ENCODE results near the gene LYRM4.

DNA sequence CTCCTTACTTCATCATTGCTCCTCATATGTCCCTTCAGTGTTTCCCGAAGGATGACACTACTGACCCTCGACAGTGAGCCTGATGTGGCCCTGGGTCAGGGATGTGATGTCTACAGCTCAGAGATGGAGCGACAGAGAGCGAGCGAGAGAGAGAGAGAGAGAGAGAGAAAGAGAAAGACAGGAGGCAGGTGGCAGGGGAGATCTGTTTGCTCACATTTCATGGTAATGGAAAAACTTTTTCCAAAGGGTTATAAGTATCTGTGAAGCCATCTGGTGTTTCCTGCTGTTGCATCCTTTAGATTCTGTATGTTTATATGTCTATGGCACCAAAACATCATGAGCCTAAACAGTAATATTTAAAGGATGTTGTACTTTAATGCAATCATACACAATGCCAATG, 98.4 kb downstream of the LYRM4 start:
- TF ChIP-seq, protein P1, sequence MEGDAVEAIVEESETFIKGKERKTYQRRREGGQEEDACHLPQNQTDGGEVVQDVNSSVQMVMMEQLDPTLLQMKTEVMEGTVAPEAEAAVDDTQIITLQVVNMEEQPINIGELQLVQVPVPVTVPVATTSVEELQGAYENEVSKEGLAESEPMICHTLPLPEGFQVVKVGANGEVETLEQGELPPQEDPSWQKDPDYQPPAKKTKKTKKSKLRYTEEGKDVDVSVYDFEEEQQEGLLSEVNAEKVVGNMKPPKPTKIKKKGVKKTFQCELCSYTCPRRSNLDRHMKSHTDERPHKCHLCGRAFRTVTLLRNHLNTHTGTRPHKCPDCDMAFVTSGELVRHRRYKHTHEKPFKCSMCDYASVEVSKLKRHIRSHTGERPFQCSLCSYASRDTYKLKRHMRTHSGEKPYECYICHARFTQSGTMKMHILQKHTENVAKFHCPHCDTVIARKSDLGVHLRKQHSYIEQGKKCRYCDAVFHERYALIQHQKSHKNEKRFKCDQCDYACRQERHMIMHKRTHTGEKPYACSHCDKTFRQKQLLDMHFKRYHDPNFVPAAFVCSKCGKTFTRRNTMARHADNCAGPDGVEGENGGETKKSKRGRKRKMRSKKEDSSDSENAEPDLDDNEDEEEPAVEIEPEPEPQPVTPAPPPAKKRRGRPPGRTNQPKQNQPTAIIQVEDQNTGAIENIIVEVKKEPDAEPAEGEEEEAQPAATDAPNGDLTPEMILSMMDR (IDR thresholded peaks at IDR 0.05), result no peak
- TF ChIP-seq ZFX (IDR thresholded peaks at IDR 0.05; ENCODE audit: borderline replicate concordance), result no peak
